ENCODE data around the gene HSD17B1.
"Not testable (repeated sequence)": the region's sequence is repeated elsewhere in the genome, so short reads cannot be mapped to it uniquely, and the experiment has no call there.

The HSD17B1 gene

DNA sequence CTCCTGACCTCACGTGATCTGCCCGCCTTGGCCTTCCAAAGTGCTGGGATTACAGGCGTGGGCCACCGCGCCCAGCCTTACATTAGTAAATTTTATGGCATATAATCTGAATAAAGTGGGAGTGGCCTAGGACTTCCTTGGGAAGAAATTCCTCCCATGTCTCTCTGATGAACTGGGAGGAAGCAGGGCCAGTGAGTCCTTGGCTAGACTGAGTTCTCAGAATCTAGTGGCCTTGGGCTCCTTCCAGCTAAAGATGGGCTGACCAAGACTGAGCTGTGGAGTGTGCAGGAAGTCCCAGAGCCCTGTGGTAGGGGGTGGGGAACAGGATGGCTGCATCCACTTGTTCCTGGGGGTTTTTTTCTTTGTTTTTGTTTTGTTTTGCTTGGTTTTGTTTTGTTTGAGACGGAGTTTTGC is 26.7 kb upstream of the HSD17B1 start:
- no peak for DNase-seq

DNA sequence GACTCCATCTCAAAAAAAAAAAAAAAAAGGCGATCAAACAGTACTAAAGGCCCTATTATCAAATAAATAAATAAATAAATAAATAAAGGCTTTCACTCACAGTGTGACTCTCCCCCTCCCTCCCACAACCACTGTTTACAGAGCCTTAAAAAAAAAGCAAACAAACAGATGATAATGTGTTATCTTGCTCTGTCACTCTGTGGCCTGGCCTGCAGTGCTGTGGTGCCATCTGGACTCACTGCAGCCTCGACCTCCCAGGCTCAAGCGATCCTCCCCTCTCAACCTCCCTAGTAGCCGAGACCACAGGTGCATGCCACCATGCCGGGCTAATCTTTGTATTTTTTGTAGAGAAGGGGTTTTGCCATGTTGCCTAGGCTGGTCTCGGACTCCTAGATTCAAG is 24.8 kb upstream of the HSD17B1 start:
- no peak for DNase-seq

DNA sequence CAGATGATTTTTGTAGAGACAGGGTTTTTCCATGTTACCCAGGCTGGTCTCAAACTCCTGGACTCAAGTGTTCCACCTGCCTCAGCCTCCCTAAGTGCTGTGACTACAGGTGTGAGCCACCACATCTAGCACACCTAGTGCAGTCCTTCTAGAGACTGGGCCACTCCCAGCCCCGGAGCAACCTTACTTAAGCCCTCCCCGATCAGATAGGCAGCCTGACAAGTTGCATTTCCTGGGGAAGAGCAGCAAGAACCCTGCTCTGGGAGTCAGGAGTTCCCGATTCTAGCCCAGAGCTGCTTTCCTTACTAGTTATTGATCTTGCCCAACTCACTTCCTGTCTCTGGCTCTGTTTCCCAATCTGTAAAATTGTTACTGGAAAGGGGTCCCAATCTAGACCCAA is 23.7 kb upstream of the HSD17B1 start:
- DNase-seq: no peak

DNA sequence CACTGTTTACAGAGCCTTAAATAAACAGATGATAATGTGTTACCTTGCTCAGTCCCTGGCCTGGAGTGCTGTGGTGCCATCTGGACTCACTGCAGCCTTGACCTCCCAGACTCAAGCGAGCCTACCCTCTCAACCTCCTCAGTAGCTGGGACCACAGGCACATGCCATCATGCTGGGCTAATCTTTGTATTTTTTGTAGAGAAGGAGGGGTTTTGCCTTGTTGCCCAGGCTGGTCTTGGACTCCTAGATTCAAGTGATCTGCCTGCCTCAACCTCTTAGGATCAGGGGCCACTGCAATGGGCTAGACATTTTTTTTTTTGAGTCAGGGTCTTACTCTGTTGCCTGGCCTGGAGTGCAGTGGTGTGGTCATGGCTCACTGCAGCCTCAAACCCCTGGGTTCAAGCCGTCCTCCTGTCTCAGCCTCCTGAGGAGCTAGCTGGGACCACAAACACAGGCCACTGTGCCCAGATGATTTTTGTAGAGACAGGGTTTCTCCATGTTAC is 21.7 kb upstream of the HSD17B1 start:
- DNase-seq: no peak

DNA sequence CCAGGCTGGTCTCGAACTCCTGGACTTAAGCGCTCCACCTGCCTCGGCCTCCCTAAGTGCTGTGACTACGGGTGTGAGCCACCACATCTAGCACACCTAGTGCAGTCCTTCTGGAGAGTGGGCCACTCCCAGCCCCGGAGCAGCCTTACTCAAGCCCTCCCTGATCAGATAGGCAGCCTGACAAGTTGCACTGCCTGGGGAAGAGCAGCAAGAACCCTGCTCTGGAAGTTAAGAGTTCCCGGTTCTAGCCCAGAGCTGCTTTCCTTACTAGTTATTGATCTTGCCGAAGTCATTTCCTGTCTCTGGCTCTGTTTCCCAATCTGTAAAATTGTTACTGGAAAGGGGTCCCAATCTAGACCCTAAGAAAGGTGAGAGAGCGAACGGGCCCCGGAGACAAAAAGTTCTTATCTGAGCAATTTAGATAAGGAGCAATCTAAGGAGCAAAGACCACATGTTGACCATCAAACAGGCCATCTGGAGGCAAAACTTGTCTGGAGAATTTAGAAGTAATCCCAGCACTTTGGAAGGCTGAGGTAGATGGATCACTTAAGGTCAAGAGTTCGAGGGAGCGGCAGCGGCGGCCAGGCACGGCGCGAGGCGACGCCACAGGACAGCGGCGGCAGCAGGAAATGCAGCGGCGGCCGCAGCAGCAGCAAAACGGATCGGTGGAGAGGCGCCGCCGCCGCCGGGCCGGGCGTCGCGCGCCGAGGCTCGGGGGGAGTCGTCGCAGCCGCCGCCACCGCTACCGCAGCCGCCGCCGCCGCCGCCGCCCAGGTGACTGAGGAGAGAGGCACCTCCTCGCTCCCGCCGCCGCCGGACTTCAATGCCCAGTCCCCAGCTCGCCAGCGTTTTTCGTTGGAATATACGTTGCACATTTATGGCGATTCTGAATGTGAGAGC is 21.0 kb upstream of the HSD17B1 start:
- DNase-seq: peak; percentile 81

DNA sequence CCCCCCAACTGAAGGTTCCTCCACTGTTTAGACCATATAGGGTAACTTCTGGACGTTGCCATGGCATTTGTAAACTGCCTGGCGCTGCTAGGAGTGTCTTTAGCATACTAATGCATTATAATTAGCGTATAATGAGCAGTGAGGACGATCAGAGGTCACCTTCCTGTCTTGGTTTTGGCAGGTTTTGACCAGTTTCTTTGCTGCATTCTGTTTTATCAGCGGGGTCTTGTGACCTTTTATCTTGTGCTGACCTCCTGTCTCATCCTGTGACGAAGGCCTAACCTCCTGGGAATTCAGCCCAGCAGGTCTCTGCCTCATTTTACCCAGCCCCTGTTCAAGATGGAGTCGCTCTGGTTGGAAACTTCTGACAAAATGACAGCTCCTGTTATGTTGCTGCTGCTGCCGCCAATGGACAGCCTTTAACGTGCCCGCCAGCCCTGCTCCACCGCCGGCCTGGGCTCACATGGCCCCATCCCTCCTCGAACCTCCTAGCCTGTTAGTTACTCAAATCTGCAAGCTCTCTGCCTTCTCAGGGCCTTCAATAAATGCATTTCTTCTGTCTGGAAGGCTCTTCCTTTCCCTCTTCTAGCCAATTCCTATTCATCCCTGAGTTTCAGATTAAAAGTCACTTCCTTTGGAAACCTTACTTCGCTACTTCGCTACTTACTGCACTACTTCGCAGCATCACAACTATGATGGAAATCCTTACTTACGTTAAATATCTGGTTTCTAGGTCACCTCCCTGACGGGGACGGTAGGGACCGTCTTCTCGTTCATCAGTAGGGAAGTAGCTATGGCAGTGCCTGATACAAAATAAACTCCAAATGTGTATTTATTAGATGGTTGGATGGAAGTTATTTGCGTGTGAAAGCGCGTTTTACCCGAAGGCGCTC is 17.3 kb upstream of the HSD17B1 start:
- peak; percentile 57 for DNase-seq

DNA sequence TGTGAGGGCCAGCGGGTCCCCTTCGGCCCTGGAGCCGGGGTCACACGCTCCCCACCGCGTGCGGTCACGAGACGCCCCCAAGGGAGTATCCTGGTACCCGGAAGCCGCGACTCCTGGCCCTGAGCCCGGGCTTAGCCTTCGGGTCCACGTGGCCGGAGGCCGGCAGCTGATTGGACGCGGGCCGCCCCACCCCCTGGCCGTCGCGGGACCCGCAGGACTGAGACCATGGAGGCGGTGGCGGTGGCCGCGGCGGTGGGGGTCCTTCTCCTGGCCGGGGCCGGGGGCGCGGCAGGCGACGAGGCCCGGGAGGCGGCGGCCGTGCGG is 16.7 kb upstream of the HSD17B1 start, which contains the start of gene NAGLU:
Gene NAGLU, plus strand, starts transcription at position 194 of the 324 bp plus-strand sequence. Its CDS starts 32 bp downstream, at position 226.
- DNase-seq: peak; percentile 95

DNA sequence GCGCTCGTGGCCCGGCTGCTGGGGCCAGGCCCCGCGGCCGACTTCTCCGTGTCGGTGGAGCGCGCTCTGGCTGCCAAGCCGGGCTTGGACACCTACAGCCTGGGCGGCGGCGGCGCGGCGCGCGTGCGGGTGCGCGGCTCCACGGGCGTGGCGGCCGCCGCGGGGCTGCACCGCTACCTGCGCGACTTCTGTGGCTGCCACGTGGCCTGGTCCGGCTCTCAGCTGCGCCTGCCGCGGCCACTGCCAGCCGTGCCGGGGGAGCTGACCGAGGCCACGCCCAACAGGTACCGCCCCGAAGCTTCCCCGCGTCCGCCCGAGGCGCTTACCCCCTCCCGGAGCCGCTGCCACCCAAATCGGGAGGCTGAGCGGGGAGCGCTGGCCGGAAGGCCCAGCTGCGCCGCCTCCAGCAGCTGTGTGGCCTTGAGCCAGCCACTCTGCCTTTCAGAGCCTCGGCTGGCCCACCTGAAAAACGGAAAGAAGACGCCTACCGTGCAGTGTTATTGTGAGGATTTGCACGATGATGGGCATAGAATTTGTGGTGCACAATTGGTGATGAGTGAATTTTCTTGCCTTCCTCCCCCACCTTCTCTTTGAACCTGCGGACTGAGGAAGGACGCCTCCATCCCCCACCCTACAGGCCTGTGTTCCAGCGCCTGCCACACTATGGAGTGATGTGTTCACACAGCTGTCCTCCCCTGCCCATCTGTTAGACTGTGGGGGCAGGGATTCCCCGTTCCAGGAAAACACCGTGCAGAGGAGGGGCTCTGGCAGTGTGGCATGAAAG is 16.2 kb upstream of the HSD17B1 start:
- peak; percentile 85 for DNase-seq

DNA sequence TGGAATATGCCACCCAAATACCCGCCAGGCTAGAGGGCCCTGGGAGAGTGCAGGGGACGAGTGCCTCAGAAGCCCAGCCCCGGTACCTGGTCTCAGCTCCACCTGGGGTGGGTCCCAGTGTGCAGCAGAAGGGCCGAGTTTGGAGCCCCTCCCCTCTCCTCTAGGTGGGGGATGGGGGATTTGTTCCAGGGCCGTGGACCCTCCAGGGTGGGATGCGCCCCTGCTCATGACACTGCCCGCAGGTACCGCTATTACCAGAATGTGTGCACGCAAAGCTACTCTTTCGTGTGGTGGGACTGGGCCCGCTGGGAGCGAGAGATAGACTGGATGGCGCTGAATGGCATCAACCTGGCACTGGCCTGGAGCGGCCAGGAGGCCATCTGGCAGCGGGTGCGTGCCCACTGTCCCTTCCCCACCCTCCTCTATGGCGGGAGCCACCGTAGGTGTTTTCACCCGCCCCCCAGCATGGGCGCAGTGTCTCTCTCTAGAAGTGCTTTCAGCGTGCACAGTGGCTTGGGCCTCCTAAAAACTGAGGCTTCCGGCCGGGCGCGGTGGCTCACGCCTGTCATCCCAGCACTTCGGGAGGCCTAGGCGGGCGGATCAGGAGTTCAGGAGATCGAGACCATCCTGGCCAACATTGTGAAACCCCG is 15.4 kb upstream of the HSD17B1 start:
- no peak for DNase-seq

DNA sequence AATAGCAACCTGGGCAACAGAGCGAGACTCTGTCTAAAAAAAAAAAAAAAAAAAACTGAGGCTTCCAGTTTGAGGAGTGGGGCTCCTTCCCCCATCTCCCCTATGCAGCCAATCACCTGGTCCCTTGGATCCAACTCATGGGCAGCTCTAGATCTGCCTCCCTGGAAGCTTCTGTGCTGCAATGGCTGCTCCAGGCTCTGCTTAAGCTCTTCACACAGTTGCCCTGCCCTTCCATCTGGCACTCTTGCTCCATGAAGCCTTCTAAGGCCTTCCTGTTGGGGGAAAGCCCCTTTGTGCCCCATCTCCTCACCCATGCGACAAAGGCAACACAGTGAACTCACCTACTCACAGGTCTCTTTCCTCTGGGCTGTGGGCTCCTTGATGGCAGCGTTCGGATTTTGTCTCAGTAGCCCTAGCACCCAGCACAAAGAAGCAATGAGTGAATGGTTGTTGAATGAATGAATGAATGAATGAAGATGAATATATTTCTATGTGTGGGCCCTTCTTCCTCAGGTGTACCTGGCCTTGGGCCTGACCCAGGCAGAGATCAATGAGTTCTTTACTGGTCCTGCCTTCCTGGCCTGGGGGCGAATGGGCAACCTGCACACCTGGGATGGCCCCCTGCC is 14.8 kb upstream of the HSD17B1 start:
- DNase-seq: no peak

DNA sequence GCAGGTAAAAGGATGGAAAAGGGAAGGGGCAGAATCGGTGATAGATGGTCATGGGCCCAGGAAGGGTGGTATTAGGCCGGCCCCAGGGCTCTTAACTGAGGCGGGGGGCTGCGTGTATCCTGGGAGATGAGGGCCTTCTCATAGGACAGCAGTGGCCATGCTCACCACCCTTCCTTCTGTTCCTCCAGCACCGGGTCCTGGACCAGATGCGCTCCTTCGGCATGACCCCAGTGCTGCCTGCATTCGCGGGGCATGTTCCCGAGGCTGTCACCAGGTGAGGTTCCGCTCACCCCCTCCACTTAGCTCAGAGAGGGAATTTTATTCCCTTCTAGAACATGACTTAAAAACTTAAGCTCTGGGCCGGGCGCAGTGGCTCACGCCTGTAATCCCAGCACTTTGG is 14.2 kb upstream of the HSD17B1 start:
- no peak for DNase-seq

DNA sequence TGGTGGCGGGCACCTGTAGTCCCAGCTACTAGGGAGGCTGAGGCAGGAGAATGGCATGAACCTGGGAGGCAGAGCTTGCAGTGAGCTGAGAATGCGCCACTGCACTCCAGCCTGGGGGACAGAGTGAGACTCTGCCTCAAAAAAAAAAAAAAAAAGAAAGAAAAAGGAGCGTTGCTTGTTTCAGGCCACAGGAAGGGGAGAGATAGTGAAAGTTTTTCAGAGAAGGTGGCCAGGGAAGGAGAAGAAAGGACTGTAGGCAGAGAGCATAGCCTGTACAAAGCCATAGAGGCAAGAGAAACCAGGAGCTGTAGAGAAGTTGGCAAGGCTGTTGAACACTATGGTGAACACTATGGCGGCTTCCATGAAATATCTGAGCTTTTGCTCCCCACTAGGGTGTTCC is 12.2 kb upstream of the HSD17B1 start:
- not testable (repeated sequence) for DNase-seq

DNA sequence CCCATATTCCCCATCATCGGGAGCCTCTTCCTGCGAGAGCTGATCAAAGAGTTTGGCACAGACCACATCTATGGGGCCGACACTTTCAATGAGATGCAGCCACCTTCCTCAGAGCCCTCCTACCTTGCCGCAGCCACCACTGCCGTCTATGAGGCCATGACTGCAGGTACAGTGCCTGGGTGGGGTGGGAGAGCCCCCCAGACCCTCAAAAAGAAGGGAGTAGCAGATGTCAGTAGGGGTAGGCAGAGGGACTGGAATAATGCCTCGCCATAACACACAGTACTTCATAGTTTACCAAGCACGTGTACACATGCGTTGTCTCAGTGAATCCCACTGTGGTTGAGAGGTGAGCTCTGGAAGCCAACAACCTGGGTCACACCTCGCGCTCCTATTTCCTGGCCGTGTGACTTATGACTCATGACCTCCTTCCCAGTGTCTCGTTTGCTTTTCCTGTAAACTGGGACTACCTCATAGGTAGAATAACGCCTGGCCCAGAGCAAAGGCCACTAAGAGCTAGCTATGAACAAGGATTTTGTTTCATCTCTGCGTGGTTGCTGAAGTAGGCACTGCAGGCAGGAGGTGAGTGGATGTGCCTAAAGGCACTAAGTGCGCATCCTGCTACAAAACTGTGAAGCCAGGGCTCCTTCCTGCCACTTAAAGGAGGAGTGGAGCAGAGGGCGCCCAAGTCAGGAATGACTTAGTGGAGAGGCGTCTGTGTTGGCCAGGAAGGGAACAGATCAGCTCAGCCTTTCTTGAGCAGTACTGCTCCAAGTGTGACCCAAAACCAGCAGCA is 11.5 kb upstream of the HSD17B1 start:
- no peak for DNase-seq

DNA sequence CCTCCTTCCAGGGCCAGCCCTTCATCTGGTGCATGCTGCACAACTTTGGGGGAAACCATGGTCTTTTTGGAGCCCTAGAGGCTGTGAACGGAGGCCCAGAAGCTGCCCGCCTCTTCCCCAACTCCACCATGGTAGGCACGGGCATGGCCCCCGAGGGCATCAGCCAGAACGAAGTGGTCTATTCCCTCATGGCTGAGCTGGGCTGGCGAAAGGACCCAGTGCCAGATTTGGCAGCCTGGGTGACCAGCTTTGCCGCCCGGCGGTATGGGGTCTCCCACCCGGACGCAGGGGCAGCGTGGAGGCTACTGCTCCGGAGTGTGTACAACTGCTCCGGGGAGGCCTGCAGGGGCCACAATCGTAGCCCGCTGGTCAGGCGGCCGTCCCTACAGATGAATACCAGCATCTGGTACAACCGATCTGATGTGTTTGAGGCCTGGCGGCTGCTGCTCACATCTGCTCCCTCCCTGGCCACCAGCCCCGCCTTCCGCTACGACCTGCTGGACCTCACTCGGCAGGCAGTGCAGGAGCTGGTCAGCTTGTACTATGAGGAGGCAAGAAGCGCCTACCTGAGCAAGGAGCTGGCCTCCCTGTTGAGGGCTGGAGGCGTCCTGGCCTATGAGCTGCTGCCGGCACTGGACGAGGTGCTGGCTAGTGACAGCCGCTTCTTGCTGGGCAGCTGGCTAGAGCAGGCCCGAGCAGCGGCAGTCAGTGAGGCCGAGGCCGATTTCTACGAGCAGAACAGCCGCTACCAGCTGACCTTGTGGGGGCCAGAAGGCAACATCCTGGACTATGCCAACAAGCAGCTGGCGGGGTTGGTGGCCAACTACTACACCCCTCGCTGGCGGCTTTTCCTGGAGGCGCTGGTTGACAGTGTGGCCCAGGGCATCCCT is 9.3 kb upstream of the HSD17B1 start:
- no peak for DNase-seq

DNA sequence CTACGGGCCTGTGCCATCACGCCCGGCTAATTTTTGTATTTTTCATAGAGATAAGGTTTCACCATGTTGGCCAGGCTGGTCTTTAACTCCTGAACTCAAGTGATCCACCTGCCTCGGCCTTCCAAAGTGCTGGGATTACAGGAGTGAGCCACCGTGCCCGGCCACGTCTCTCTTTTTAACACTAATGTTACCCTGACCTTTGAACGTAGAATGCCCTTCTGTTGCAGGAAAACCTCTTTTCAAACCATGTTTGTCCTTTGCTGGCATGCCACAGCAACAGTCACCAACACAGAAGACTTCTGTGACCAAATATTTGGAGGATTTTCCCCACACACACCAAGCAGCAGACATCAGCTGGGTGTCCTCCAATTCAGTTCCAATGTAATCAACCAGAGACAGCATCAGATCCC is 7.8 kb upstream of the HSD17B1 start:
- DNase-seq: no peak

DNA sequence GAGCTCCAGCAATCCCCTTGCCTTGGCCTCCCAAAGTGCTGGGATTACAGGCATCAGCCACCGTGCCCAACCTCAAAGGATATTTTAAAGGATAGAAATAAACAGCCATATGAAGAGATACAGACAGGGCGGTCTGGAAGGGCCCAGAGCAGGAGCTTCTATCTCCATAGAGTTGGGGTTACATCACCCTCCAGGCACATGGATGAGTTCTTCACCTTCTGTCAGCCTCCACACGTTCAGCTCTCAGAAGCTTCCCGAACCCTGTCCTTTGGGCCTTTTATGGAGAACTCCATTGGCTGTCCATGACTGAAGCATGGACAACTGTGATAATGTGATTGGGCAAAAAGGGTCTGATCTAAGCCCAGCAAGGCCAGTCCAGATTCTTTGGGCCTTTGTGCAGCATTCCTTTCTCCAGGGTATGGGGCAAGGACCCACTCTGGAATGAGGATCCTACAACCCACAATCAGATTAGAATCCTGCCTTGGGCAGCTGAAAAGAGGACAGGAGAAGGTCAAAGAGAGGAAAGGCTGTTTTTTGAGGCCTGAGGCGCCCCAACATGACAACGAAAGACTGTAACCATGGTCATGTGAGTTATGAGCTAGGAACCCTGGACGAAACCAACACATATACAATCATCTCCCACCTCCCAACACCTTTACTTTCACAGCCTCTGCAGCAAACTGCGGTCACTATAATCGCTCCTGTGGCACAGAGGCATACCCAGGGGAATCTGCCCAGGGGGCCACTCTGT is 6.8 kb upstream of the HSD17B1 start:
- not testable (repeated sequence) for DNase-seq

DNA sequence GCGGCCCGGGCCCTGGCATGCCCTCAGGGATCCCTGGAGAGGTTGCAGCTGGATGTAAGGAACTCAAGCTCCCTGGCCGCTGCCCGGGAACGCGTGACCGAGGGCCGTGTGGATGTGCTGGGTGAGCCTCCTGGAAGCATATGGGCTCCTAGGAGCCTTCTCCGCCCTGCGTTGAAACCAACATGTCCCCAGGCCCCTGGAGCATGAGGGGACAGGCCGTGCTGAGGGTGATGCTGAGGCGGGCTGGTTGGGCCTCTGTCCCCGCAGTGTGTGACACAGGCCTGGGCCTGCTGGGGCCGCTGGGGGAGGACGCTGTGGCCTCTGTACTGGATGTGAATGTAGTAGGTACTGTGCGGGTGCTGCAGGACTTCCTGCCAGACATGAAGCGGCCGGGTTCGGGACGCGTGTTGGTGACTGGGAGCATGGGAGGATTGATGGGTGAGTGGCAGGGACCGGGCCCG is 5.7 kb upstream of the HSD17B1 start:
- DNase-seq: no peak

DNA sequence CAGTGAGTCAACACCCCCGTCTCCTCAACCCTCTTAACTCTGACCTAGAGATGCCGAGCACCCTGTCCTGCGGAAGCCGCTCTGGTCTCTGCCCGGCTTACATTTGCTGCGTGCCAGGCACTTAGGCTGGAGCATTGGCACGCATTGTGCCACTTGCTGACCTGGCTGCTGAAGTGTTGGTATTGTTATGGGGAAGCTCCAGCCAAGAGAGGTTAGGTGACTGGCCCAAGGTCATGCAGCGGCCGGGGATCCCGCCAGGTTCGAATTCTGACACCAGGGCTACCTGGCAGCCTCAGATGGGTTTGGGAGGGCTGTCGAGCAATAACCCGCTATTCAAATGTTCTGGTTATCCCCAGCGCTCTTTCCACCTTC is 5.0 kb upstream of the HSD17B1 start:
- no peak for DNase-seq

All from OCI-M1 (cell line).